Inflammatory macrophage (primary cell): Measurements from ENCODE around the gene RAD50.
"Not testable (repeated sequence)": the region's sequence is repeated elsewhere in the genome, so short reads cannot be mapped to it uniquely, and the experiment has no call there.

Experiments
- DNase-seq, 2 donors: peaks; one replicate each; pipeline ENCODE4 v3.0.0-alpha.2; 2020 to 2022

The RAD50 gene

GRCh38 chr5:132557478-132558172 lies 848 bp downstream of the RAD50 start:
- peak; percentile 19 to 27 for DNase-seq

GRCh38 chr5:132559383-132560060 lies 2.7 kb downstream of the RAD50 start:
- no peak for DNase-seq

GRCh38 chr5:132561601-132562000 lies 4.8 kb downstream of the RAD50 start:
- DNase-seq: no peak

- DNase-seq: not testable (repeated sequence)
Measured at GRCh38 chr5:132564555-132564954, 7.8 kb downstream of the RAD50 start.

GRCh38 chr5:132566657-132567056 lies 9.9 kb downstream of the RAD50 start:
- DNase-seq: no peak

- no peak for DNase-seq
Measured at GRCh38 chr5:132576123-132576522, 19.3 kb downstream of the RAD50 start.

GRCh38 chr5:132584560-132584959 lies 27.8 kb downstream of the RAD50 start:
- DNase-seq: not testable (repeated sequence)

- DNase-seq: no peak
Measured at GRCh38 chr5:132586063-132586462, 29.3 kb downstream of the RAD50 start.

- no peak for DNase-seq
Measured at GRCh38 chr5:132589467-132589866, 32.7 kb downstream of the RAD50 start.

- no peak for DNase-seq
Measured at GRCh38 chr5:132591145-132591544, 34.4 kb downstream of the RAD50 start.

GRCh38 chr5:132592521-132592920 lies 35.7 kb downstream of the RAD50 start:
- DNase-seq: no peak

GRCh38 chr5:132594170-132594569 lies 37.4 kb downstream of the RAD50 start:
- no peak for DNase-seq

GRCh38 chr5:132595624-132596023 lies 38.8 kb downstream of the RAD50 start:
- no peak for DNase-seq

- DNase-seq: no peak
Measured at GRCh38 chr5:132601071-132601728, 44.4 kb downstream of the RAD50 start.

- no peak for DNase-seq
Measured at GRCh38 chr5:132607095-132607494, 50.3 kb downstream of the RAD50 start.

GRCh38 chr5:132608107-132608506 lies 51.3 kb downstream of the RAD50 start:
- no peak for DNase-seq

- no peak for DNase-seq
Measured at GRCh38 chr5:132611965-132612364, 55.2 kb downstream of the RAD50 start.

- no peak for DNase-seq
Measured at GRCh38 chr5:132612846-132613245, 56.1 kb downstream of the RAD50 start.

GRCh38 chr5:132621699-132622098 lies 64.9 kb downstream of the RAD50 start:
- no peak for DNase-seq

- DNase-seq: no peak
Measured at GRCh38 chr5:132622608-132623007, 65.8 kb downstream of the RAD50 start.

GRCh38 chr5:132627470-132627869 lies 70.7 kb downstream of the RAD50 start:
- no peak for DNase-seq

GRCh38 chr5:132628814-132629213 lies 72.0 kb downstream of the RAD50 start:
- DNase-seq: no peak

- no peak for DNase-seq
Measured at GRCh38 chr5:132629230-132629944, 72.6 kb downstream of the RAD50 start.
